ENCODE results near the gene TGM2. TPM values are rescaled to one million over a fixed set of nuclear protein-coding genes. Genes with fewer than 3 reads are reported as not detected.

TGM2 gene
- total RNA-seq, 2 experiments from 2014 or later: not detected

DNA sequence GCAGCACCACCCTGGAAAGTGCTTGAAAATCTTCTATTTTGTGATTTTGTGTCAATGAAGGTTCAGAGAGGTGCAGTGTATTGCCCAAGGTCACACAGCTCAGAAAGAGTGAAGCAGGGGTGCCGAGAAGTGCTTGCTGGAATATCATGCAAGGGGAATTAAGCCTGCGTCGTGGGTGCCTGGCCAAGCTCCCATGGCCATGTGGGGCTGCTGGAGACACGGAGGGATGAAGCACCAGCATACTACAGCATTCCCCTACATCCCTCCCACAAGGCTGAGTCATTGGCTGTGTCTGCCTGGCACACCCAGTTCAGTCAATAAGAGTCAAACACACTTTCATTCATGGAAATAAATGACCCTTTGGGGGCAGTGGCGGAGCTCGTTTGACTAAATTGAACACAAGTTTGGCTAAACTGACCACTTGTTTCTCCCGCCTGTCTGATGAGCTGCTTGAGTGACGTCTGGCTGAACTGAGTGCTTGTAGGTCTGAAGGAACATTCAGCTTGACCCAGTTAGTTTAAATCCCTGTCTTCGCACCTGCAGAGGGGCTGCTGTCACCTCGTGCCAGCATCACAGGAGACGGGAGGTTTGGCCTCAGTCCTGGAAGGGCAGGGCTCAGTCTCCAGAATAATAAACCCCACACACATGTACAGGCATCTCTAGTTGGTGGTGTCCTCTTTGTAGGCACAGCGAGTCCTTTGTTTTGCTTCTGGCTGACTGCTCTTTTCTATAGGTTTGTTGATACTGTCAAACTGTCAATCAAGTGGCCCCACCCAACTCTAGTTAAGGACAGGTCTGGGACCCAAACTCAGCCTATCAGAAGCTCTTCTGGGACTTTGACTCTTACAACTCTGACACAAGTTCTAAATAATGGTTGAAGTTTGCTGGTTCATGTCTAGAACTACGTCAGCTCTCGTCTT is 8.4 kb upstream of the TGM2 start:
- Mint-ChIP-seq H3K4me1 (peaks cover under 1% of the 10 kb centered on the region), H3K9me3 (no peaks in the 10 kb centered on the region), H3K27ac (no peak overlapping the region), H3K4me3 (no peak overlapping the region), H3K27me3 (peaks cover 6% of the 10 kb centered on the region), H3K36me3 (no peaks in the 10 kb centered on the region)
- DNase-seq: no peak

DNA sequence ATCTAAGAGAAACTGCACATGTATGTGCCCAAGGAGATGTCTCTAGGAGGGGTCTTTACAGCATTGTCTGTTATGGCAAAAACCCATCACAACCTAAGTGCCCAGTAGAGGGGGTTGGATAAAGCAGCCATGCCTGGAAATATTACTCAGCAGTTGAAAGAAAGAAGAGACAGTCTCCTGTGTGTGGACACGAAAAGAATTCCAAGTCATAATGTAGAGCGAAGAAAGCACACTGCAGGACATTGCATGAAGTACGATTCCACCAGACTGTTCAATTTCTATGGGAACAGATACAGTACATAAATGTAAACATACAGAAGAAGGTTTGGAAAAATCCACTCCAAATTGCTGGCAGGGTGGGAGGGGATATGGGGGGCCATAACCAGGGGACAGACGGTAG is 7.3 kb upstream of the TGM2 start:
- no peak overlapping the region for H3K27ac Mint-ChIP-seq

DNA sequence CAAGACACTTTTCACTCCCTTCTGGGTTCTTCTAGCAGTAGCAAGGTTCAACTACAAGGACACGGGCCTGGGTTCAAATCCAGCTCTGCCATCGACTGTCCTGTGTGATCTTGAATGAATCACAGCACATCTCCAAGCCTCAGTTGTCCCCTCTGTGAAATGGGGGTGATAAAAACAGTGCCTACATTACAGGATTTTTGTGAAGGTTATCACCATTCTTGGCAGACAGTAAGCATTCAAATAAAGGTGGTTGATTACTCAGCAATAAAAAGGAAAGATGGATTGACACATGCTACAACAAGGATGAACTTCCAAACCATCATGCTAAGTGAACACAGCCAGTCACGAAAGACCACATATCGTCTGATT is 6.6 kb upstream of the TGM2 start:
- no peak for DNase-seq
- no peak overlapping the region for H3K4me3 Mint-ChIP-seq
- no peak overlapping the region for H3K27ac Mint-ChIP-seq
- H3K36me3 Mint-ChIP-seq: no peaks in the 10 kb centered on the region
- H3K27me3 Mint-ChIP-seq: peaks cover 10% of the 10 kb centered on the region
- H3K4me1 Mint-ChIP-seq: peaks cover 4% of the 10 kb centered on the region
- no peaks in the 10 kb centered on the region for H3K9me3 Mint-ChIP-seq

More for the DNA sequence above, 7.3 kb upstream of the TGM2 start:
- H3K4me3 Mint-ChIP-seq: no peak overlapping the region
- H3K9me3 Mint-ChIP-seq: no peaks in the 10 kb centered on the region
- H3K27me3 Mint-ChIP-seq: peaks cover 9% of the 10 kb centered on the region
- H3K4me1 Mint-ChIP-seq: peaks cover 4% of the 10 kb centered on the region
- DNase-seq: no peak
- no peaks in the 10 kb centered on the region for H3K36me3 Mint-ChIP-seq

DNA sequence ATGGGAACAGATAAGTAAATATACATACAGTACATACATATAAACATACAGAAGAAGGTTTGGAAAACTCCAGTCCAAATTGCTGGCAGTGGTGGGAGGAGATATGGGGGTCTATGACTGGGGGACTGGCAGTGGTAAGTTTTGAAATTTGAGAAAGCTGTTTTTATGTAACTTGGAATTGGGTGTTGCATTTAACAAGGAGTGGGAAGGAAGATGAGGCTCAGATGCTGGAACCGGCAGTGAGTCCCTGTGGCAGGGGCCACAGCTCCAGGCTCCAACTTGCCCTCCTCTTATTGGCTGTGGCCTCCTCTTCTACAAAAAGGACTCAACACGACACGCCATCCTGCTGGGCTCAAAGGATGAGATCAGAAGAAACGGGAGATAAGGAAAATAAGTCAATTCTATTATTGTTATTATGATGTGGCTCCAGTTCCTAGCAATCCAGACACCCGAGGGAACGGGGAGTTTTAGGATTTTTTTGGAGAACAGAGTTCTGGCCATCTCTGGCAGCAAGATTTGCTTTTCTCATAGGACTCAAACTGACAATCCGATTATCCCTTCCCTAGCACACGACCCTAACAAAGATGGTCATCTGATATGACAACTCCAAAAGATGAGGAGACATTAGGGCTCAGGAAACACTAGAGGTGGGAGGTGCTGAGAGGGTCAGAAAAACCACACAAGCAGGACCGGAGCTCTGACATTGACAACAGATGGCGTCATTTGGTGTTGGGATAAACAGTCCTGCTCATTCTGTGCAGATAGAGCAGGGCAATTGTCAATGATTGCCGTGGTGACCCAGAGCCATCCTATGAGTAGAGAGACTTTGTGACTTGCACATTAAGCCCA is 6.0 kb upstream of the TGM2 start:
- no peak for DNase-seq
- peaks cover 4% of the 10 kb centered on the region for H3K4me1 Mint-ChIP-seq
- peaks cover 14% of the 10 kb centered on the region for H3K27me3 Mint-ChIP-seq
- H3K9me3 Mint-ChIP-seq: no peaks in the 10 kb centered on the region
- no peak overlapping the region for H3K4me3 Mint-ChIP-seq
- H3K27ac Mint-ChIP-seq: no peak overlapping the region
- H3K36me3 Mint-ChIP-seq: no peaks in the 10 kb centered on the region

DNA sequence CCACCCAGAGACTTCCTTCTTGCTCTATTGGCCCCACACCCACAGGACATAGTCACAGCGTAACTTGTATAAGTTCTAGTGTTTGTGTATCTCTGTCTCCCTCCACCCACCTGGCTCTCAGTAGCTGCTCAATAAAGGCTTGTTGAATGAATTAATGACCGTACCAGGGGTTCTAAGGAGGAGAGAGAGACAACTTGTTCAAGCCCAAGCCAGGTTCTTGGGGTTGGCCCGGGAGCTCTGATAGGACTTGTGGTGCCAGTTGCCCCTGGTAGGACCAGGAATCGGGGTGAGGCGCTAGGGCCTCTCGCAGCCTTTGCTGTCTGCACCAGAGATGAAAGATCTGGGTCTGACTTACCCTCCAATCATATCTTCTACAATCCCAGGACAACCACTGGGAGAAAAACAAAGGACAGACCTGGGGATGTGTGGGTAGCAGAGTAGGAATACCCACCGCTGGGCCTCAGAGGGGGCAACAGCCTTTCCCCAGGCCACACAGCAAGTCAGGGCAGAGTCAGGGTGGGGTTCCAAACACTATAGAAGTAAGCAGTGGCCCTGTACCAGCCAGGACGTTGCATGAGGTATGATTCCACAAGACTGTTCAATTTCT is 5.3 kb upstream of the TGM2 start:
- no peak for DNase-seq
- H3K27ac Mint-ChIP-seq: no peak overlapping the region
- no peaks in the 10 kb centered on the region for H3K9me3 Mint-ChIP-seq
- H3K36me3 Mint-ChIP-seq: no peaks in the 10 kb centered on the region
- peaks cover 22% of the 10 kb centered on the region for H3K27me3 Mint-ChIP-seq
- H3K4me3 Mint-ChIP-seq: no peak overlapping the region
- peaks cover 7% of the 10 kb centered on the region for H3K4me1 Mint-ChIP-seq

DNA sequence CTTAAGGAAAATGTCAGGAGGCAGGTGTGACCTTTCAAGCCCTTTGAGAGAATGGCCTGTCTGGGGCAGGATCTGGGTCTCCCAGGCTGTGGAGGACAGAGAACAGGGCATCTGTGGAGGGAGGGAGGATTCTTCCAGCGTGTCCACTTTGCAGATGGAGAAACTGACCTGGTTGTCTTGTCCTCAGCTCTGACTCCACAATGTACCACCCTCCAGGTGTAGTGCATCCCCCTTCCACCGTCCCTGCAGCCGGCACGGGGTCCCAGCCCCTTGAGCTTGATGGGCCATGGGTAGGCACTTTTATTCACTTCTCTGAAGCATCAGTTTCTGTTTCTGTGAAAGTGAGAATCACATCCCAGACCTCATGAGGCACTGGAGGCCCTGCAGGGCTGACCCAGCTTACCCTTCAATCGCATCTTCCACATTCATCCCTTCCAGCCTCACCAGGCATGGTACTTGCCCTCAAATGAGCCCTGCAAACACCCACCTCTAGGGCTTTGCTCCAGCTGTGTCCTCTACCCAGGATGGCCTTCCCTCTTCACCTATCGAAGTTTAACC is 4.6 kb upstream of the TGM2 start:
- Mint-ChIP-seq H3K27ac (peak overlapping the region; percentile 36), H3K4me1 (peaks cover 8% of the 10 kb centered on the region), H3K4me3 (no peak overlapping the region), H3K27me3 (peaks cover 26% of the 10 kb centered on the region), H3K9me3 (no peaks in the 10 kb centered on the region), H3K36me3 (no peaks in the 10 kb centered on the region)
- no peak for DNase-seq

DNA sequence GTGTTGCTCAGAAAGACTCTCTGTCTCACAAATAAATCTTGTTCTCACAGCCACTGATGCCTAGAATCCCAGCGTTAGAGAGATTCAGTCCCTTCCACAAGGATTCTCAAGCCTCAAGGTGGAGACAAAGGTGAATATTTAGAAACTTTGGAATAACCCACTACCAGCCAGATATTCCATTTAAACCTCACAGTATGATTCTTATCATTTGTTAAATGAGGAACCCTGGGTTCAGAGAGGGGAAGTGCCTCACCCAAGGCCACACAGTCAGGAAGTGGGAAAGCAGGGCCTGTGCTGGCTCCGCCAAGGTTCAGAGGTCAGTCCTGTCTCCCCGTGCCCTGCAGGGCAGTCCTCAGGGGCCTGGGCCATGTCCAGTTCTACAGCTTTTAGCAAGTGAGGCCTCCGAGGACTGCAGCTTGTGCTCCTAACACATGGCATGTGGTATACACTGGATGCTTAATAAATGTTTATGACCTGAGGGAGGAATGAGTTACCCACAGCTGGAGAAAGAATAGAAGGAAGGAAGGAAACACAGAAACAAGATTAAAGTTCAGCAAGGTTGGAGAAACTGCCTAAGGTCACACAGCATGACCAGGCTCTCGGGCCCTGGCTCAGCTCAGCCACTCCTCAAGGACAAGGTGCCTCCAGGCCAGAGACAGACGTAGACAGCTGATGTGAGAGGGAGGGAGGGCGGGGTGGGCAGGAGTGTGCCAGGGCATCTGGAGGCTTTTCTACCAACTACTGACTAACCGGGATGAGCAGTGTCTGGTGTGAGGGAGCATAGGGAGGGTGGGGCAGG is 3.9 kb upstream of the TGM2 start:
- DNase-seq: no peak
- Mint-ChIP-seq H3K9me3 (no peaks in the 10 kb centered on the region), H3K36me3 (no peaks in the 10 kb centered on the region), H3K4me1 (peaks cover 8% of the 10 kb centered on the region), H3K4me3 (no peak overlapping the region), H3K27me3 (peaks cover 32% of the 10 kb centered on the region), H3K27ac (no peak overlapping the region)

DNA sequence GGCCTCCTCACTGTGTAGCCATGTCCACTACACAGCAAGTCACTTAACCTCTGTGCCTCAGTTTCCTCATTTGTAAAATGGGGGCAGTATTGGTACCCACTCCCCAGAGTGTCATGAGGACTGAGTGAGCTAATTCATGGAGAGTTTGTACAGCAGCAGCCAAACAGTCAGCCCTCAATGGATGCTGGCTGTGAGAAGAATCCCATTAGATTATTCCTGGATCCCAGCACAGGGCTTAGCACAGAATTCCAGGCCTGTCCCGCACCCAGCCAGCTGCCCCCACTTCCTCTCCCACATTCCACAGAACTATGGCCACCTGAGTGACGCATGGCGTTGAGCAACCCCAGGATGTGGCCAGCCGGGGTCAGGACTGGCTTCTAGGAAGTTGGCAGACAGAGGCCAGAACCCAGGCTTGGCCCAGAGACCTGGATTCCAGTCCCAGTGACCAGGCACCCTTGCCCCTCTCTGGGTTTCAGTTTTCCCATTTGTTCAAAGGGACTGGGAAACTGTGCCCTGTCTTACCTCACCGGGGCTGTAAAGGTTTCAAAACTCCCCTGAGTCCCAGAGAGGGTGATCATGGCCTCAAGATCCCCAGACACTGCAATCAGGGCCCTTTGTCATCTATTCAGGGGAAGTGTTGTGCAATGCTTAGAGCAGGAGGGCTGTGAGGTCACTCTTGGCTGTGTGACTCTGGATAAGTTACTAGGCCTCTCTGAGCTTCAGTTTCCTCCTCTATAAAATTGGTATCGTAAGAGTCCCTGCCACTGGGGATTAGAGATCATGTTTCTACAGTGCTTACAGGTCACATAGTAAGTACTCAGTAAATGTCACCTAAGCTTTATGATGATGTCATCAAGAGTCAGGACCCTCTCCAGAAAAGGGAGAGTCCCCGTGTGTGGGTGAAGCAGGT is 3.0 kb upstream of the TGM2 start:
- H3K27me3 Mint-ChIP-seq: peaks cover 39% of the 10 kb centered on the region
- no peaks in the 10 kb centered on the region for H3K9me3 Mint-ChIP-seq
- peaks cover 8% of the 10 kb centered on the region for H3K4me1 Mint-ChIP-seq
- H3K27ac Mint-ChIP-seq: no peak overlapping the region
- H3K36me3 Mint-ChIP-seq: no peaks in the 10 kb centered on the region
- H3K4me3 Mint-ChIP-seq: no peak overlapping the region
- no peak for DNase-seq

DNA sequence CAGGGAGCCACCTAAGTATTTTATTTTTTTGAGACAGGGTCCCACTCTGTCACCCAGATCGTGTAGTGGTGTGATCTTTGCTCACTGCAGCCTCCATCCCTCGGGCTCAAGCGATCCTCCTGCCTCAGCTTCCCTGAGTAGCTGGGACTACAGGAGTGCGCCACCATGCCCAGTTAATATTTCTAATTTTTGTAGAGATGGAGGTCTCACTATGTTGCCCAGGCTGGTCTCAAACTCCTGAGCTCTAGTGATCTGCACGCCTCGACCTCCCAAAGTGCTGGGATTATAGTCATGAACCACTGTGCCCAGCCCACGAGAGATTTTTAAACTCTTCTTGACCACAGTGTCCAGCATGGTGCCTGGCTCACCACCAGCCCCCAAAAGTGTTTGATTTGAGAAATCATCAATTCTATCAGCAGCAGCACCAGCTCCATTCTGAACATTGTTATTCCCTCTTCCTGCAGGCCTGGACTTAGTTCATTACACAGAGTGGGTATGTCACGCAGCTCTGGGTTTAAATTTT is 2.3 kb upstream of the TGM2 start:
- DNase-seq: no peak
- Mint-ChIP-seq H3K9me3 (no peaks in the 10 kb centered on the region), H3K4me3 (no peak overlapping the region), H3K4me1 (peaks cover 8% of the 10 kb centered on the region), H3K36me3 (no peaks in the 10 kb centered on the region), H3K27ac (no peak overlapping the region), H3K27me3 (peaks cover 42% of the 10 kb centered on the region)

DNA sequence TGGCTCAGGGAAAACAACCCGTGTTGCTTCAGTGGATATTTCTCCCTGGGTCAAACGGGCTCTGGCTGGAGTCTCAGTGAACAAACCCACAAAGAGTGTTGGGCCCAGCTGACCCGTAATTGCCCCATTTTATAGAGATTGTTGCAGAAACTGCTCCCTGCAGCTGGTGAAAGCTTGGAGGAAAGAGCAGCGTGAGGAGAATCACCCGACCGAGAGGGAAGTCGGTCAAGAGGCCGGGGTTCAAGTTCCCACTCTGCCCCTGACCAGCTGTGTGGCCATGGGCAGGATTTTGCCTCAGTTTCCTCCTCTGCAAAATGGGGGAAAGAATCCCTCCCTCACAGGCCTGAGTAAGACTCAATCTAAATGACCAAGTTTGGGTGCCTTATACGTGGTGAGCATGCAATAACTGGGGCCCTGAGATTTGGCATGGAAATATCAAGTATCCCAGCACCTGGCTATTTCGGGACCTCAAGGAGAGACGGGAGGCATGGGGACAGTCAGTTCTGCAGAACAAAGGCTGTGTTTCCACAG is 1.7 kb upstream of the TGM2 start:
- no peak overlapping the region for H3K4me3 Mint-ChIP-seq
- H3K27ac Mint-ChIP-seq: no peak overlapping the region
- peaks cover 8% of the 10 kb centered on the region for H3K4me1 Mint-ChIP-seq
- no peaks in the 10 kb centered on the region for H3K36me3 Mint-ChIP-seq
- no peak for DNase-seq
- no peaks in the 10 kb centered on the region for H3K9me3 Mint-ChIP-seq
- peaks cover 44% of the 10 kb centered on the region for H3K27me3 Mint-ChIP-seq

DNA sequence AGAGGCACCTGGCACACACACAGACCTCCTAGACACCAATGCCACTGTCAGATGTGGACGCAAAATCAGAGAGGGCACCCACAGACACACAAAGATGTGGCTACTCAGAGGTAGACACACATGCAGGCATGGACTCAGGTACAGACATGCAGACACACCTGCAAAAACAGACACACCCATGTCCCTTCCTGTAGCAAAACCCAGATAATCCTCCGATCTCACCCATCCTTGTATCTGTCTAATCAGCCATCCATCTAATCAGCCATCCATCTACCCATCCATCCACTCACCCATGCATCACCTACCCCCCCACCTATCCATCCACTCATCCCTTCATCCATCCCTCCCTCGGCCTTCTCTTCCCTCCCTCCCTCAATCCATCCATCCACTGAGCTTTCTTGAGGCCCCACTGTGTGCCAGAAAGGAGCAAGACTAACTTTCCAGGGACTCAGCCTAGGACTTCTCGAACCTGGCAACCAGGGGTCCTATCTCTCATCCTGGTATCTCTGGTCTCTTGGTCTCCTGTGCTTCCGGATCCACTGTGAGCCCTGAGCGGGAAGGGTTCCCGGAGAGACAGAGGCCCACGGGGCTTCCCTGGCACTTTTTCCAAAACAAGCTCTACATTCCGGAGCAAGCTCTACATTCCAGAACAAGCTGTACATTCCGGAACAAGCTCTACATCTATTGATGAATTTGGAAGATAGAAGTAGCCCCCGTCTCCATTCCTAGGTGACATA is 1.1 kb upstream of the TGM2 start:
- Mint-ChIP-seq H3K4me3 (no peak overlapping the region), H3K27me3 (peaks cover 44% of the 10 kb centered on the region), H3K9me3 (no peaks in the 10 kb centered on the region), H3K36me3 (no peaks in the 10 kb centered on the region), H3K27ac (no peak overlapping the region), H3K4me1 (peaks cover 8% of the 10 kb centered on the region)
- DNase-seq: no peak

DNA sequence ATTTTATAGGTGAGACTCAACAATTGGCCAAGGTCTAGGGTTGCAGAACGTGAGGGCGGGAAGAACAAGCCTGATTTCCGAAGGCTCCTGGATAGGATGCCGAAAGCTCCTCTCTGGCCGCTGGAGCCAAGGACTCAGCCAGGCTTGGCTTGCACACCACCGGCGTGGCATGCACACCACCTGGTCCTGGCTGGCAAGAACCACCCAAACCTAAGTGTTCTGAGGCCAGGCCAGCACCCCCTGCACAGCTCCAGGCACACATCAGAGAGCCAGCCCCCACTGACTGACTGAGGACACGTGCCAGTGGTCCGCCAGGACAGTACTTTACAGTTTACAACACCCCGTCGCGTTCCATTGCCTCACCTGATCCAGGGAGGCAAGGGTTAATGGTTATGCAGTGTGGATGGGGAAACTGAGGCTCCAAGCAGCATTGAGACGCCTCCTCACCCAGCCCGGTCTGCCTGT is 414 bp downstream of the TGM2 start:
- H3K9me3 Mint-ChIP-seq: no peaks in the 10 kb centered on the region
- DNase-seq: no peak
- no peak overlapping the region for H3K27ac Mint-ChIP-seq
- no peak overlapping the region for H3K4me3 Mint-ChIP-seq
- peaks cover 40% of the 10 kb centered on the region for H3K27me3 Mint-ChIP-seq
- H3K4me1 Mint-ChIP-seq: peaks cover 8% of the 10 kb centered on the region
- no peaks in the 10 kb centered on the region for H3K36me3 Mint-ChIP-seq

All from activated naive CD8-positive, alpha-beta T cell treated with anti-CD3 and anti-CD28 coated beads for 36 hours (primary cell).